Astrocyte (in vitro differentiated cells and primary cell): ENCODE data around the gene KRTAP4-9.

ENCODE experiments used
- EZH2 ChIP-seq: IDR thresholded peaks from 2 replicates; pipeline ENCODE4 v1.6.1; 2012; ENCODE audit warnings: mild to moderate bottlenecking, low read length, inconsistent platforms; ENCODE audit not compliant: insufficient read depth
- TF ChIP-seq, protein P1 (sequence below): IDR thresholded peaks from 2 replicates; pipeline ENCODE4 v1.5.1; 2011; ENCODE audit warnings: low read depth, mild to moderate bottlenecking, inconsistent platforms, low read length, moderate library complexity; ENCODE audit not compliant: insufficient read depth

GRCh38 chr17:41145261-41145660, 40.1 kb downstream of the KRTAP4-9 start:
- no peak for TF ChIP-seq EZH2
- TF ChIP-seq, protein P1, sequence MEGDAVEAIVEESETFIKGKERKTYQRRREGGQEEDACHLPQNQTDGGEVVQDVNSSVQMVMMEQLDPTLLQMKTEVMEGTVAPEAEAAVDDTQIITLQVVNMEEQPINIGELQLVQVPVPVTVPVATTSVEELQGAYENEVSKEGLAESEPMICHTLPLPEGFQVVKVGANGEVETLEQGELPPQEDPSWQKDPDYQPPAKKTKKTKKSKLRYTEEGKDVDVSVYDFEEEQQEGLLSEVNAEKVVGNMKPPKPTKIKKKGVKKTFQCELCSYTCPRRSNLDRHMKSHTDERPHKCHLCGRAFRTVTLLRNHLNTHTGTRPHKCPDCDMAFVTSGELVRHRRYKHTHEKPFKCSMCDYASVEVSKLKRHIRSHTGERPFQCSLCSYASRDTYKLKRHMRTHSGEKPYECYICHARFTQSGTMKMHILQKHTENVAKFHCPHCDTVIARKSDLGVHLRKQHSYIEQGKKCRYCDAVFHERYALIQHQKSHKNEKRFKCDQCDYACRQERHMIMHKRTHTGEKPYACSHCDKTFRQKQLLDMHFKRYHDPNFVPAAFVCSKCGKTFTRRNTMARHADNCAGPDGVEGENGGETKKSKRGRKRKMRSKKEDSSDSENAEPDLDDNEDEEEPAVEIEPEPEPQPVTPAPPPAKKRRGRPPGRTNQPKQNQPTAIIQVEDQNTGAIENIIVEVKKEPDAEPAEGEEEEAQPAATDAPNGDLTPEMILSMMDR = no peak
